ENCODE results near the gene RASD1.
"Not testable (repeated sequence)": the region's sequence is repeated elsewhere in the genome, so short reads cannot be mapped to it uniquely, and the experiment has no call there.

The RASD1 gene

GRCh38 chr17:17495536-17496188, 533 bp downstream of the RASD1 start:
- no peak for DNase-seq

GRCh38 chr17:17494870-17495535, 1.2 kb downstream of the RASD1 start:
- DNase-seq = peak; percentile 82

GRCh38 chr17:17494499-17494869, 1.7 kb downstream of the RASD1 start:
- DNase-seq = peak; percentile 77

- peak; percentile 25 for DNase-seq
These were observed 2.2 kb downstream of the RASD1 start for GRCh38 chr17:17493986-17494466.

- DNase-seq = peak; percentile 15
These were observed 2.8 kb downstream of the RASD1 start for GRCh38 chr17:17493249-17493985.

- DNase-seq = no peak
These were observed 3.6 kb downstream of the RASD1 start for GRCh38 chr17:17492571-17492970.

GRCh38 chr17:17492085-17492484, 4.1 kb downstream of the RASD1 start:
- no peak for DNase-seq

GRCh38 chr17:17491546-17491988, 4.6 kb downstream of the RASD1 start:
- peak; percentile 29 for DNase-seq

- DNase-seq = no peak
These were observed 5.1 kb downstream of the RASD1 start for GRCh38 chr17:17491031-17491471.

- DNase-seq = no peak
These were observed 8.2 kb downstream of the RASD1 start for GRCh38 chr17:17487998-17488397.

GRCh38 chr17:17486416-17486815, 9.8 kb downstream of the RASD1 start:
- not testable (repeated sequence) for DNase-seq

GRCh38 chr17:17485420-17485819, 10.8 kb downstream of the RASD1 start:
- no peak for DNase-seq

GRCh38 chr17:17484451-17484899, 11.7 kb downstream of the RASD1 start:
- peak; percentile 35 for DNase-seq

- no peak for DNase-seq
These were observed 14.3 kb downstream of the RASD1 start for GRCh38 chr17:17481860-17482259.

- DNase-seq = no peak
These were observed 15.5 kb downstream of the RASD1 start for GRCh38 chr17:17480593-17481148.

GRCh38 chr17:17479209-17479608, 17.0 kb downstream of the RASD1 start:
- no peak for DNase-seq

GRCh38 chr17:17476865-17477467, 19.2 kb downstream of the RASD1 start, which contains the start of gene MED9:
TSS of gene MED9 (plus strand) at chr17:17477000. CDS start at chr17:17477042, 42 bp downstream.
- DNase-seq = peak; percentile 98

- DNase-seq = no peak
These were observed 21.9 kb downstream of the RASD1 start for GRCh38 chr17:17474341-17474740.

GRCh38 chr17:17472333-17472920, 23.8 kb downstream of the RASD1 start:
- no peak for DNase-seq

- DNase-seq = no peak
These were observed 26.2 kb downstream of the RASD1 start for GRCh38 chr17:17469996-17470395.

- DNase-seq = no peak
These were observed 26.8 kb downstream of the RASD1 start for GRCh38 chr17:17469358-17469757.

All from eye (tissue), 1 donor.